Lower lobe of right lung (tissue), 2 donors: Measurements from ENCODE around the gene C1orf210. TPM values are rescaled to one million over a fixed set of nuclear protein-coding genes. Genes with fewer than 3 reads are reported as not detected.

Source experiments
- ATAC-seq, 2 donors: fragments of 200-7000 bp; cut with Tn5 transposase; one replicate each; pipeline ENCODE4 v1.9.1; 2020 to 2022; ENCODE audit warnings: mild to moderate bottlenecking in 2 of 2, moderate library complexity in 2 of 2
- DNase-seq: peaks from one replicate; pipeline ENCODE4 v3.0.0-alpha.2; 2020
- H3K27ac ChIP-seq: fragments of 200-600 bp; one replicate; pipeline ENCODE4 v1.8.0; 2022
- H3K27me3 ChIP-seq: fragments of 200-600 bp; one replicate; pipeline ENCODE4 v1.8.0; 2022; ENCODE audit warnings: low read depth
- H3K36me3 ChIP-seq: fragments of 200-600 bp; one replicate; pipeline ENCODE4 v1.8.0; 2022; ENCODE audit warnings: mild to moderate bottlenecking
- H3K4me1 ChIP-seq: fragments of 200-600 bp; one replicate; pipeline ENCODE4 v1.8.0; 2022
- H3K4me3 ChIP-seq: fragments of 200-600 bp; one replicate; pipeline ENCODE4 v1.8.0; 2022; ENCODE audit warnings: mild to moderate bottlenecking
- H3K9me3 ChIP-seq: fragments of 200-600 bp; one replicate; pipeline ENCODE4 v1.8.0; 2022
- CTCF ChIP-seq: fragments of 200-600 bp; IDR thresholded peaks from one replicate; pipeline ENCODE4 v1.8.0; 2022; ENCODE audit warnings: antibody characterized with exemption, mild to moderate bottlenecking
- intact Hi-C: fragments of 100-400 bp; cut with DNase I; formaldehyde crosslinking; loops from one replicate; pipeline ENCODE4 v1.11.0; 2022
- total RNA-seq: library from RNA; stranded (reverse); fragmentation: NEBNext Ultra II Directional; extraction: Animal tissue kit (Norgen Biotek cat#: 25700); gene quantifications from one replicate; pipeline ENCODE4 v1.2.1, GENCODE V29; 2021
- donor health status: DM: no; HTN: yes; CAD: no; lungs with severe emphysema.

Gene C1orf210
- total RNA-seq, 1 donor from 2014 or later, result 19.1 TPM

GRCh38 chr1:43233631-43234030 lies 51.8 kb downstream of the C1orf210 start:
- no peak for TF ChIP-seq CTCF
- Histone ChIP-seq H3K4me1 (peaks cover 29% of the 10 kb centered on the region), H3K4me3 (no peak overlapping the region), H3K27ac (no peak overlapping the region), H3K36me3 (no peaks in the 10 kb centered on the region), H3K27me3 (no peaks in the 10 kb centered on the region), H3K9me3 (no peaks in the 10 kb centered on the region)
- intact Hi-C loops, result loop anchor here (10.0 kb wide), 1 partner anchor 121 kb away; the partner anchor contains the start of gene CDC20
- no peak for ATAC-seq
- no peak for DNase-seq

GRCh38 chr1:43232482-43232881 lies 52.9 kb downstream of the C1orf210 start:
- no peak for ATAC-seq
- intact Hi-C loops, result loop anchor here (10.0 kb wide), 1 partner anchor 122 kb away; the partner anchor contains the start of gene CDC20

GRCh38 chr1:43232074-43232473 lies 53.3 kb downstream of the C1orf210 start:
- Histone ChIP-seq H3K36me3 (no peaks in the 10 kb centered on the region), H3K27ac (no peak overlapping the region), H3K27me3 (no peaks in the 10 kb centered on the region), H3K4me3 (no peak overlapping the region), H3K9me3 (no peaks in the 10 kb centered on the region), H3K4me1 (peaks cover 23% of the 10 kb centered on the region)
- intact Hi-C loops, result loop anchor here (10.0 kb wide), 1 partner anchor 123 kb away; the partner anchor contains the start of gene CDC20
- ATAC-seq, result no peak
- no peak for TF ChIP-seq CTCF
- no peak for DNase-seq

More at GRCh38 chr1:43232482-43232881, 52.9 kb downstream of the C1orf210 start:
- H3K9me3 ChIP-seq, result no peaks in the 10 kb centered on the region
- no peak for TF ChIP-seq CTCF
- H3K4me3 ChIP-seq, result no peak overlapping the region
- no peak for DNase-seq
- H3K27me3 ChIP-seq, result no peaks in the 10 kb centered on the region
- H3K36me3 ChIP-seq, result no peaks in the 10 kb centered on the region
- peaks cover 20% of the 10 kb centered on the region for H3K4me1 ChIP-seq
- no peak overlapping the region for H3K27ac ChIP-seq

Other genes starting within 250 kb of the C1orf210 start
- 29.3 TPM for gene EBNA1BP2, start 113.3 kb downstream of the C1orf210 start, total RNA-seq
- 4.1 TPM for gene CFAP57, start 113.3 kb downstream of the C1orf210 start, total RNA-seq
- gene TMEM125, start 15.6 kb downstream of the C1orf210 start, total RNA-seq, result 197 TPM
- gene TIE1, start 15.4 kb upstream of the C1orf210 start, total RNA-seq, result 48.5 TPM
- gene MPL, start 52.2 kb upstream of the C1orf210 start, total RNA-seq, result 0.65 TPM
- 2.4 TPM for gene CDC20, start 73.4 kb upstream of the C1orf210 start, total RNA-seq
- 99.8 TPM for gene ELOVL1, start 82.4 kb upstream of the C1orf210 start, total RNA-seq
- 35.4 TPM for gene MED8, start 104.2 kb upstream of the C1orf210 start, total RNA-seq
- gene SZT2, start 104.3 kb upstream of the C1orf210 start, total RNA-seq, result 71.5 TPM
- gene HYI, start 168.3 kb upstream of the C1orf210 start, total RNA-seq, result 67.7 TPM
- 176 TPM for gene PTPRF, start 245.3 kb upstream of the C1orf210 start, total RNA-seq